Activated naive CD8-positive, alpha-beta T cell treated with anti-CD3 and anti-CD28 coated beads, Interleukin-2, amount 50 U/mL, for 16 hours (primary cell): ENCODE data around the gene ADAM19.

Experiments
- DNase-seq: peaks from one replicate; pipeline ENCODE4 v3.0.0-alpha.2; 2020; ENCODE audit warnings: low read depth, low spot score

ADAM19 gene

DNA sequence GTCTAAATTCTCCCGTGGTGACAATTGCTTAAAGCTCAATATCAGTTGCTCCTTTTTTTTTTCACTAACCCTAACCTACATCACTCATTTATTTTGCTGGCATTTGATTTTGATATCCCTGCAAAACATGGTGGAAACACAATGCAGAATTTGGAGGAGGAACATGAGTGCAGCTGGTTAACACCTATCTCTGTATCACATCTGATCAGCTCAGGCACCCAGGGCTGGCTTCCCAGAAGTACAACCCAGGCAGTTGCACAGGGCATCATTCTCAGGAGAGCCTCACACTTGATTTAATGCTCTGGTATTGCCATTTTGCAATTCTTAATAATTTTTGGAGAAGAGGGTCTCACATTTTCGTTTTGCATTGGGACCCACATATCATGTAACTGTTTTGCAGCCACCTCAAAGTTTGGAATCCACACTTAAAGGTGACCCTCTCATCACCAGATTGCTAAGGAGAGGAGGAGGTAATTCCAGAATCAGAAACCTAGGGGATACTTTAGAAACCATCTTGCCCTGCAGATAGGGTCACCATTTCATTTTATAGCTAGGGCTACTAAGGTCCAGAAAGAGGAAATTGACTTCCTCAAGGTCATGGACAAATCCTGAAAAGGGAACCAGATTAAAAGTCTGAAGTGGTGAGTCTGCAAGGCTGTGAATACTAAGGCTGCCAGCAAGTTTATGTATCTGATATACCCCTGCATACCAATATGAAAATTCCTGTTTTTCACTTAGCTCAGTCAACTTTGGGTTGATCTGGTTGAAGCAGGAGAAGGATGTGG is 19.3 kb upstream of the ADAM19 start:
- DNase-seq, result no peak

DNA sequence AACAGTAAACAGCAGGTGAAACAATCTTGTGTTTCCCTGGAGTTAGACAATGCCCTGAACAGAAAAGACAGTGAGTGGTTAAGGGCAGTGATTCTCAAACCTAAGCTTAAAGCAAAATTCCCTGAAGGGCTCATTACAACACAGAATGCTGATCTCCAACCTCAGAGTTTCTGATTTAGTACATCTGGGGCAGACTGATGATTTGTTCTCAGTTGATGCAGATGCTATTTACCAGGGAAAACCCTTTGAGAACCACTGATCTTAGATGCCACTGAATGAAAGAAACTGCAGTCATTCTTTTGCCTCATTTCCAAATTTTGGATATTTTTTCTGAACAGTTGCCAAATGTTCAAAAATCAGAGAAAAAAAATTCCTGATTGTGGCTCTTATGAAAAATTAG is 18.7 kb upstream of the ADAM19 start:
- no peak for DNase-seq

DNA sequence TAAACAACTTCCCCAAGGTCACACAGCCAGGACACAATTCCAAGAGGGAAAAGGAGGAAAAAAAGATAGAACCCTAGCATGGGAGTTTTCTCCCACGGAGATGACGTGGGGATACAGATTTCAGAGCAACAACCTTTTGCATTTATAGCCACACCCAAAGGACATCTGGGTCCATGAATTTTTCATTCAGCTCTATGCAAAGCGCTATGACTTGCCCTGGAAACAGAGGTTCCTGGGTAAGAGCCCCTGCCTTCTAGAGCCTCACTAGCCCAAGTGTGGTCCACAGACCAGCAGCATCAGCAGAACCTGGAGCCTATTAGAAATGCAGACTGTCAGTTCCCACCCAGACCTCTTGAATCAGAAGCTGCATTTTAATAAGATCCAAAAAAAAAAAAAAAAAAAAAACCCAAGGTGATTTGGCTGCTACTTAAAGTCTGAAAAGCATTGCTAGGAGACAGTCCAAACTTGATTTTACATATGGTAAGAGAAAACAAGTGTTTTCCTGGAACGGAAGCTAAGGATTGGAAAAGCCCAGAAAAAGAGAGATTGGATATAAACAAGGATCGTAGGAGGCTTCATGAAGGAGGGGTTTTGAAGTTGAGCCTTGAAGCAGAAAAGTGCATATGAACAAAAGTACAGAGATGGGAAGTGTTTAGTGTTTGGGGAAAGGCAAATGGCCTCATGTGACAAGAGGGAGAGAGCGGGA is 17.6 kb upstream of the ADAM19 start:
- DNase-seq, result no peak

DNA sequence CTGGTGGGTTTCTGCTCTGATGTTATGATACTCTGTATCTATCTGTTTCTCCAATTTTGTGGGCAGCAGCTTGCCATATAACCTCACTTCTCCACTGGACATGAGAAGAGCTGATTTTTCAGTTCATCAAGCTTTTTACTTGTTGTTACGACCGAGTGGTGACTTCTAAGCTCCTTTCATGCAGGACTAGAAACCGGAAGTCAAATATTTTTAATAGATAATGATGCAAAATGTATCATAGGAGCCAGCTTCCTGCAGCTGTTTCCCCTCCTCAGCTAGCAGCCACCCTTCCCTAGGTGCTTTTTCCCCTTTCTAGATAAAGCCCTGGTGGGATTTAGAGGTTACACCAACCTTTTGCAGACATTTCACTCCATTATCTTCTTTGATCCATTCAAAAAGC is 17.0 kb upstream of the ADAM19 start:
- DNase-seq, result no peak

DNA sequence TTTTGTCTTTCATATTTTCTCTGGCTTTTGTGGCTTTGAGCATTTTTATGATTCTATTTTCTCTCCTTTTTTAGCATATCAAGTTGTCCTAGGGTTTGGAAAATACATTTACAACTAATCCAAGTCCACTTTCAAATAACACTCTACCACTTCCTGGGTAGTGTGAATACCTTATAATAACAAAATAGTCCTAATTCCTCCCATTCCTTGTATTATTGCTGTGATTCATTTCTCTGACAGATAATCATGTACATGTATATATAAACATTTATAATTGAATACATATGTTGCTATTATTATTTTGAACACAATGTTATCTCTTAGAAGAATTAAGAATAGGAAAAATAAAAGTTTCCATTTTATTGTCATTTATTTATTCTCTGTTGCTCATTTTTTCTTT is 14.9 kb upstream of the ADAM19 start:
- no peak for DNase-seq

DNA sequence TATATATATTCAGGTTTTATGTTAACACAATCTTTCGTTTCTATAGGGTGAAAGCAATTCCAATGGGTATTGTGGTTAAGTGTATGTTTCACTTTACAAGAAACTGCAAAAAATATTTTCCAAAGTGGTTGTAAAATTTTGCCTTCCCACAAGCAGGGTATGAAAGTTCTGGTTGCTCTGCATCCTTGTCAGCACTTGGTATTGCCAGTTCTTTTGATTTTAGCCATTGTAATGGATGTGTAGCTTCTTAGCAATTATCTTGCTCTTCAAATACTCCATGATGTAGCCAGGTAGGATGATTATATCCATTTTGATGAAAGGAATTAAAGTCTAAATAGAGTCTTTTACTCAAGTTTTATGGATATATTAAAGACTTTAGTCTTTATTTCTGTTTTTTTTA is 9.1 kb upstream of the ADAM19 start:
- no peak for DNase-seq

DNA sequence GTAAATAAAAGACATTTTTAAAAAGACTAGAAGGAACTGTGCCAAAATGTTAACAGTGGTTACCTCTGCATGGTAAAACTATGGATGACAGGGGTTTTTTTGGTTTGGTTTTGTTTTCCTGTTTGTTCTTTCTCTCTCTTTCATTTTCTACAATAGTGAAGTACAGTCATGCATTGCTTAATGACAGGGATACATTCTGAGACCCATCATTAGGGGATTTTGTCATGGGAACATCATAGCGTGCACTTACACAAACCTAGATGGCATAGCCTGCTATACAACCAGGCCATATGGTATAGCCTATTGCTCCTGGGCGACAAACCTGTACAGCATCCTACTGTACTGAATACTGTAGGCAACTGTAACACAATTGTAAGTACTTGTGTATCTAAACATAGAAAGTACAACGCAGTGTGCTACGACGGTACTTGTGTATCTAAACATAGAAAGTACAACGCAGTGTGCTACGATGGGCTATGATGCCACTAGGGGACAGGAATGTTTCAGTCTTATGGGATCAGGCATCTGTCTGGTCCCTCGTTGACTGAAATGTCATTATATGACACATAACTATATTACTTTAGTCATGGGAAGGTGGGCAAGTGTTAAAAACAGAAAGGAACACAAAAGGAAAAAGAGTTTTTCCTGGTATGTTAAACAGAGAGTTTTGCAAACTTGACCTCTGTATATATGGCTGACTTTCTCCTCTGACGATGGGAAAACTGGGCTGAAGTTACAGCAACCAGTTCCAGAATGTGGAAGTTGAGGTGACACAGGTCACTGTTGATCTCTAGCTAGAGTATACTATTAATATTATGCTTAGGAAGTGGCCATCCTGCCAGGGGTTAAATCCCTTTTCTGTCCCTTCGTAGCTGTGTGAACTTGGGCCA is 7.4 kb upstream of the ADAM19 start:
- no peak for DNase-seq

DNA sequence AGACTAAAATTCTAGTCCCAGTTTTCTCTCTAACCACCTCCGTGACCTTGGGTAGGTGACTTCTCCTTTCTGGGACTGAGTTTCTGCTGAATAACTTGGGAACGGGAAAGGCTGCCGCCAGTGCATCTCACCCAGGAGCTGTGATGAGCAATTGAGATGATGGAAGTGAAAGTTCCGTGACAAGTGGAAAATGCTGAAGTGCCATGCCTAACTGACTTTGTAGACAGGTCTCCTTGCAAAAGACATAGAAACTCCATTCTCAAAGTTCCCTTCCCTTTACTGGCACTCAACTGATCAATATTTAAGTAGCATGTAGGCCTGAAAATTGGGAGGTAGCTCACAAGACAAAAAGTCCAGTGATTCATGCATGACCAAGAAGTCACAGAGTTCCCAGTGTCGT is 6.3 kb upstream of the ADAM19 start:
- no peak for DNase-seq

DNA sequence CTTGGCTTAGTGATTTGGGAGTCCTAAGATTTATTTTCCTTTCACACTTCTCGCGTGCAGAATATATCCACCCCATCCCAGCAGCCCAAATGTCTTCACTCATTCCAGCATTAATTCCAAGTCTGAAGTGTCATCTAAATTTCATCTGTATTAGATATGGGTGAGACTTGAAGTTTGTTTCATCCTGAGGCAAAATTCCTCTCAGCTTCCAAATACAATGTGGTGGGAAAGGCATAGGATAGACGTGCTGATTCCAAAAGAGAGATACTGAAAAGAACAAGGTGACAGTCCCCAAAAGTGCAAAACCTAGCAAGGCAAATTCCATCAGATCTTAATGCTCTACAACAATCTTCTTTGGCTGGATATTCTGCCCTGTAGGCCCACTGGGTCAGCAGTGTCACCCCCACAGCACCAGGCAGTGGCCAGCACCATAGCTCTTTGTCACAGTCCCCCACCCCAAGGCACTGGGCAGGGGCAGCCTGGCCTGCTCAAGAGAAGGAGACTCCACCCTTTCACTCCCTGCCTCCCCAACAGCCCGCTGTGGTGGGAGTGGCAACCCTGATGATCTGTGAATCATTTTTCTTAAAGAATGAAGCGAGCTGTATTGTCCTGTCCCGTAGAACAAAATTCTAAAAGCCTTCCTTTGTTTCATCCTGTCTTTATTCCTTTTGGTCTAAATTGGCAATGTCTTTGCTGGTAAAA is 2.7 kb upstream of the ADAM19 start:
- DNase-seq, result no peak

DNA sequence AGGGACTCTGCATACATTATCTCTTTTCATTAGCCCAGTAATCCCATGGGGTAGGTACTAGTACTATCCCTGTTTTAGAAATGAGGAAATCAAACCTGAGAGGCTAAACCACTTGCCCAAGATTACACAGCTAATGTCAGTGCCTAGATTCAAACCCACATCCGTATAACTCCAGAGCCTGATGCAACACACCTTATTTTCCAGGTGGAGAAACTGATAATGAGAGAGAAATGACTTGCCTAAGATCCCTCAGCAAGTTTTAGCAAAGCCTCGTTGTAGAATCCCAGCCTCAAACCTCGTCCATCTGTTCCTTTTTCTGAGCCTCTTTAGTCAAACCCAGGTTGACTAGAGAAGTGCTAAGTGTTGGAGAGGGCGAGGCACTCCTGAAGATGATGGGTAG is 1.1 kb upstream of the ADAM19 start:
- no peak for DNase-seq

DNA sequence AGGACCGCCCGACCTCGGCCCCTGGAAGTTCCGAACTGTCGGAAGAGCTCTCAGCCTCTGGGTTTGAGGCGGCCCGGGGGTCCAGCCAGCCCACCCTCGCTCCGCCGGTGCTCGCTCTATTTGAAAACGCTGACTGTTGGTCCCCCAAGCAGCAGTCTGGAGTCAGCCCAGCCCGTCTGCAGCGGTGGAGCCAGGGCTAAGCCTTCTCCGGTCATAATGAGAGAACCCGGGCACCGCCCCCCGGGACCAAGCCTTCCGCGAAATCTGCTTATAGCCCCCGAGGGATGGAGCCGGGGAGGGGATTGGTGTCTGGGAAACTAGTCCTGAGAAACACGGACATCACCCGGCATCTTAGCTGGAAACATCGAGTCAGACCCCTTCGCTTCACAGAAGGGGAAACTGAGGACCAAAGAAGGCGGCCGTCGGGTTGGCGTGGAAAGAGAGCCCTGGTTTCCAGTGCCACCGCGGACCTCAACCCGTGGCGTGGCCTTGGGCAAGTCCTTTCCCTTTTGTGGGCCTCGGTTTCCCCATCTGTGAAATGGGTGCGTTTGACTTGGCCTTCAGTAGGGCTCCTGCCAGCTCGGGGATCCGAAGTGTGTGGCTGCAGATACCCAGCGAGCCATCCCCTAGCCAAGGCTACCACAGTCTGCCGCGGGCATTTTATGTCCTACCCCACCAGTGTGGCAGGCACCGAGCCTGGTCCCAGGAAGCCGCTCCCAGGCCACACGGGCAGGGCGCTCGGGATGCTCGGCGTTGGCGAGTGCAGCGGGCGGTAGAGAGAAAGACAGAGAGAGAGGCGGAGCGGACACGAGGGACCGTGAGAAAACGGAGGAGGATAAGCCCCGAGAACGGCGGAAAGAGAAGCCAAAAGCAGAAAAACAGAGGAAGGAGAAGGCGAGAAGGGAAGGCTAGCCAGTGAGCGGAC is 857 bp downstream of the ADAM19 start:
- DNase-seq, result no peak

DNA sequence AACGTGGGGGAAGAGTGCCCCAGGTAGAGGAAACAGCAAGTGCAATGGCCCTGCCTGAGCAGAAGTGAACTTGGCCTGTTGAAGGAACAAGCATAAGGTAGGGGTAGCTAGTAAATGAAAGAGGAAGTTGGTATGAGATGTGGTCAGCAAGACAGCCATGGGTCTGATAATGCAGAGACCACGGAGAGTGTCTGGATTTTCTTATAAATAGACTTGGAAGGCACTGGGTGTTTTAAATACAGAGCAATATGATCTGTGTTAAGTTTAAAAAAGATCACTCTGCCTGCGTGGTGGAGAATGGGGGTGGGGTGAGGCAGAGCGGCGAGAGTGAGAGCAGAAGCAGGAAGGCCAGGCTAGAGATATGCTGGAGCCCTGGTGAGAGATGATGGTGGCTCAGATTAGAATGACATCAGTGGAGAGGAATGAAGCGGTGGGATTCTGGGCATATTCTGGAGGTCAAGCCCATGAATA is 4.2 kb downstream of the ADAM19 start:
- no peak for DNase-seq

DNA sequence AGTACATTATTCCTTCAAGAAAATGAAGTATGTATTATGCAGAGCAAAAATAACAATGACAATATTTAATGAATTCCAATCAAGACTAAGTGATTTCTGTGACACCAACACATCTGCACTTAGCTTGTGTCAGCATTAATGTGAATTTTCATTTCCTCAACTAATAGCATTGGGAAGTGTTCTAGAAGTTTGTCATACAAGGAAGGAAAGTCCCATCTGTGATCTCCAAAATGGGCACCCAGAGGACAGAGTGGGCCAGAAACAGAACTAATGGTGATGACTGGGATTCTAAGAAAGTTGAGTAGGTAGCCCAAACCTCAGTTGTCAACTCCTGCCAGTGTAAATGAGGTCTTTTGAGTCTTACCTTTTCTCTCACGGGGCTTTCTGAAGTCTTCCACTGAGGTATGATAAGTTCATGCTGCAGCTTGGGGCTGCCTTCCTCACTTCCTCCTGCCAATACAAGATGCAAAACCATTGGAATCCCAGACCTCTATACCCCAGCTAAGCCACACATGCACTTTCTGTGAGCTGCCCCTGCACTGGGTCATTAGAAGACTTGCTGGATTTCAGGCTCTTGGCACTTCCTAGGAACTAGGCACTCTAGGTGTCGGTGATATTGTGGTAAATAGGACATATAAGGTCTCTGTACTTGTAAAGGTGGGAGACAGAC is 4.9 kb downstream of the ADAM19 start:
- DNase-seq, result no peak

DNA sequence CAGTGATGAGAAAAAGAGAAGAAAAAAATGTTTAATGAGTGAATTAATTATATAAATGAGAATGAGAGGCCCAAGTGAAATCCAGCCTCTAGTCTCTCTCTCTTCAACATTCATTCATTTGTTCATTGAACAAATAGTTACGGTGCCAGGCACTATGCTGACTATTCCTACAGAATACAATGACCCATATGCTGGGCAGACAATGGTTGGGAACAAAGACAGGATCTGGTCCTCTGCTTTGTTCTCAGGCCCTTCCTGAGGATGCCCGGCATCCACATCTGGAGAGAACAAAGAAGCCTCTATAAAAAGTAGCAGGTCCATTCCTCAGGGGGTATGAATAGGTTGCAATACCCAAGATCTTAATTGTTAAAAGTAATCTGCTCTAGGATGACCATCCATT is 6.9 kb downstream of the ADAM19 start:
- no peak for DNase-seq

DNA sequence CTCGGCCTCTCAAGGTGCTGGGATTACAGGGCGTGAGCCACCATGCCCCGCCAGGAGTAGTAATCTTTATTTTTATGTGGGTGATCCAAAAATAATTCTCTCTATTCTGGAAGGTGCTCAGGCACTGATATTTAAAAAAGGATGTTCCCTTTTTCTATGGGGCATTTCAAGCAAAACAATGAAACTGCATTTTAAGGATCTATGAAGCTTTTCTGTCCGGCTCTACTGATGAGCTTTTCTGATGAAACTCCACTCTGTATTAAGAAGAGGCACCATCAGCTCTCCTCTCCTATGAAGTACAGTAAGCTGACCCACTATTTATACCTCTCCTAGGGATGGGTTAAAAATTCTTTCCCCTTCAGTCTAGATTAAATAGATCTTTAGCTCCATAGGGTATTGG is 7.4 kb downstream of the ADAM19 start:
- DNase-seq, result no peak

DNA sequence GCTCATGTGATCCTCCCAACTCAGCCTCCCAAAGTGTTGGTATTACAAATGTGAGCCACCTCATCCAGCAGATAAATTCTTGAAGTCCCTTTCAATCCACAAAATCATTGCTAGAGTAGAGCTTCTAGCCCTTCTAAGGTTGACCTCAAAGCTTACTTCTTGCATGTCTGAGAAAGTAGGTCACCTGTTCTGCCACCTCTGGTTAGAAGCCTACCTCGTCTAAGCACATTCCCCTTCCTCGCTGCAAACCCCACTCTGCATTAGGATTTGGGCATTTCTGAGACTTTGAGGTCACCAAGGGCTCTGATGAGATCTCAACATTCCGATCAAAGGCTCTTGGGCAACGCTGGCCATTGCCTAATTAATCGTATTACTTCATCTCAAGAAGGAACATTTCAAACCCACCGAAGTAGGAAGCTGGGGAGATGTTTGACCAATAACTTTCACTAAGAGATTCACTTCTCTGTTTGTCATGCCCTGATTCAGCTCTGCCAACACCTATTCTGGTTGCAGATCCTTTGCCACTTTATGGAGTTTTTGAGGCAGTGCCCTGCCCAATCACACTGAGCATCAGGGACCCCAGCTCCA is 8.6 kb downstream of the ADAM19 start:
- DNase-seq, result no peak

DNA sequence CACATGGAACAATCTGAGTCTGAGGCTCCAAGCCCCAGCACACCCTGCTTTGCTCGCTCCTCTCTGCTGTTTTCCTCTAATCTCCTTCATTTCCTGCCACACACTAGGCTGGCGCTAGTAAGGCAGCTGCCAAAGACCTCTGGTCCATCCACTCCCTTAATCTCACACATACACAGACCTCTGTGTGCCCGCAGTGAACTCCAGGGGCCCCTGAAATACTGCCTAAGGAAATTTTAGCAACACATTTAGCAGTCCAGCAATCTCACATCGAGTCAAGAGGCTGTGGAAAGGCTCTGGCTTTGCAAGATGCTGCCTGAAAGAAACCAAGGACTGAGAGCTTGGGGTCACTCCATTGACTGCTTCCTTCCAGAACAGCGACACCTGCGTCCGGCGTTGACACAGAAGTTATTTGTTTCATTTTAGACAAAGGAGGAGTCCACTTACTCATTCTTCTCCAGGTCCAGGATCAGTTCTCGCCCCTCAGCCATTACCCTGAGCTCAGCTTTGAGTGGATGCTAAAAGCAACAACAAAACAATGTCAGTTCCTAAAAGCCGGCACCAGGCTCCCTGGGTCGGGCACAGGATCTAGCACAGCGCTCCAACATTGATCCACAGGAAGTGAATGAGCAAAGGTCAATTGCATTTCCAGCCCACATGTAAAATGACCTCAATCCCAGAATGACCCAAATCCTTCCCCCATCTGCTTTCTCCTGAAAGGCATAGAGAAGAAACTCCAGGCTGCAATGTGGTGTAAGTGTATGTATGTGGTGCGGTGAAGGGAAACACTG is 11.5 kb downstream of the ADAM19 start:
- no peak for DNase-seq

DNA sequence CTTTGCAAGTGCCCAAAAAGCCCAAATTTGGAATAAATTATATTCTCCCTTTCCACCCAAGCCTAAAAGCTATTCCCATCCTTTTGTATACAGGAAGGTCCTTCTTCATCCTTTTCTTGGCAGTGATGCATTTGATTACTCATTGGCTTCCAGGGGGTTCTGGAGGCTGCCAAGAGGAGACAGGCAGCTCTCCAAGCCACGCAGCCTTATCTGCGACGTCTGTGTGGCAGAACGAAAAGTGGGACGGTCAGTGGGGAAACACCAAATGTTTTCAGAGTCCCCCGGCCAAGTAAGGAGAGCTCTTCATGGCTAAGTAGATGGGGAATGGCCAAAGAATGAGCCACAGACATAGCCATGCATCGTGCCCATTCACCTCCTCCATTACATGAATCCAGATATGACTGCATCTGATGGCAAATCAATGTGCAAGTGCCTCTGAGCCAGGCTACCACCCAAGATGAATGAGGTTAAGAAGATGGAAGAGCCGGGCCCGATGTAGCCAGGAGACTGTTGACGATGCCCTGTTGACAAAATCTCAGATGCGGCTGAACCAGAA is 12.1 kb downstream of the ADAM19 start:
- no peak for DNase-seq
